Choroid plexus epithelial cell (primary cell): ENCODE measurements around the gene EXTL2.

Source experiments
- DNase-seq: peaks from one replicate; pipeline ENCODE4 v3.0.0-alpha.2; 2010; ENCODE audit warnings: low read depth
- H3K4me3 ChIP-seq: 2 replicates; pipeline ENCODE4 v1.5.1; 2011; ENCODE audit warnings: low read depth, mild to moderate bottlenecking, control low read depth, low read length, moderate library complexity
- TF ChIP-seq, protein P1 (sequence below): conservative IDR thresholded peaks from 2 replicates; pipeline ENCODE4 v1.5.1; 2011; ENCODE audit warnings: low read depth, mild to moderate bottlenecking, control low read depth, inconsistent platforms, low read length, moderate library complexity

The EXTL2 gene

DNA sequence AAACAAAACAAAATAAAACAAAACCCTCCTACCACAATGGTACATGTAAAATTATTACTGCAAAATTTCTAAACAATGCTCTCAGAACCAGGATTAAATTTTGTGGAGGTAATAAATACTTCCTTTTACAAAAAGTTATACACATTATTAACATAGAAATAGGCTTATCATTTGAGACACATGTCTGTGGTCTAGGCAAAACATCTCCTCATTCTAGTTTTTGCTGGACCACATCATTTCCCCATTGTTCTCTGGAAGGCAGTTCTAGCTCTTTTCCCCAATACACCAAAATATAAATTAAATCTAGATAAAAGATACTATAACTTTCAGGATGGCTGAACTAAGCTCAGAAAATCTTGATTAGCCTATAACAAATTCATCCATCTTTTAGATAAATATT lies 18.4 kb downstream of the EXTL2 start:
- no peak overlapping the region for H3K4me3 ChIP-seq
- no peak for DNase-seq
- TF ChIP-seq, protein P1, sequence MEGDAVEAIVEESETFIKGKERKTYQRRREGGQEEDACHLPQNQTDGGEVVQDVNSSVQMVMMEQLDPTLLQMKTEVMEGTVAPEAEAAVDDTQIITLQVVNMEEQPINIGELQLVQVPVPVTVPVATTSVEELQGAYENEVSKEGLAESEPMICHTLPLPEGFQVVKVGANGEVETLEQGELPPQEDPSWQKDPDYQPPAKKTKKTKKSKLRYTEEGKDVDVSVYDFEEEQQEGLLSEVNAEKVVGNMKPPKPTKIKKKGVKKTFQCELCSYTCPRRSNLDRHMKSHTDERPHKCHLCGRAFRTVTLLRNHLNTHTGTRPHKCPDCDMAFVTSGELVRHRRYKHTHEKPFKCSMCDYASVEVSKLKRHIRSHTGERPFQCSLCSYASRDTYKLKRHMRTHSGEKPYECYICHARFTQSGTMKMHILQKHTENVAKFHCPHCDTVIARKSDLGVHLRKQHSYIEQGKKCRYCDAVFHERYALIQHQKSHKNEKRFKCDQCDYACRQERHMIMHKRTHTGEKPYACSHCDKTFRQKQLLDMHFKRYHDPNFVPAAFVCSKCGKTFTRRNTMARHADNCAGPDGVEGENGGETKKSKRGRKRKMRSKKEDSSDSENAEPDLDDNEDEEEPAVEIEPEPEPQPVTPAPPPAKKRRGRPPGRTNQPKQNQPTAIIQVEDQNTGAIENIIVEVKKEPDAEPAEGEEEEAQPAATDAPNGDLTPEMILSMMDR: no peak

DNA sequence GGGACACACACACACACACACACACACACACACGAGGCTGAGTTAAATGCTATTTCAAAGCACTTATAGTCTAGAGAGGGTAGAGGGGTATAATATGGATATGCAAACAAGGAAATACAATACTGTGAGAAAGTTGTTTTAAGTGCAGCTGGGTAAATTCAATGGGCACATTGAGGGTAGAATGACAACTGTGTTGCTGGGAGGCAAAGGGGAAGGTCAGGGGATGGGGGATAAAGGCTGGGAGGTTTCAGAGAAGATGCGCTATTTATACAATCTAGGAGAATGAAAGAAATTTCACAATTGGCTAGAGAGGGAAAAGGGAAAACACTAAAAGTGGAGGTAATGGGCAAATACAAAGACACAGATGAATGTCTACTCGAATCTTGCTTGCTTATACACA lies 19.4 kb downstream of the EXTL2 start:
- H3K4me3 ChIP-seq: no peak overlapping the region
- TF ChIP-seq, protein P1: no peak
- DNase-seq: no peak

DNA sequence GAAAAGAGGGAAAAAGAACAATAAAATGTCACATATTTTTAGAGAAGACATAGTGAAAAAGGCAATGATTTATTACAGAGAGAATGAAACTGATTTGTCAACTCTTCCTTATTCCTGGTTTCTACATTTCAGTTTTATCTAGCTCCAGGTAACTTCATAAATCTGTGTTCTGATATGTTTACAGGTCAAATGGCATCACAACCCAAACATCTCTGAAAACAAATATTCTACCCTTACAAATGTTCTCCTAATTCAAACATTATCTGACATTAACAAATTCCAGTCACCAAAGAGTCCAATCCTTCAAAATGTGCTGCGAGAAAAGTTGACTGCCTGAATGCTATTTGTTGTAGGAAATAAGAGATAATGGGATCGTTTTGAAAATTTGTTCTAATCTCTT lies 20.2 kb downstream of the EXTL2 start:
- H3K4me3 ChIP-seq: no peak overlapping the region
- TF ChIP-seq, protein P1: no peak
- no peak for DNase-seq

DNA sequence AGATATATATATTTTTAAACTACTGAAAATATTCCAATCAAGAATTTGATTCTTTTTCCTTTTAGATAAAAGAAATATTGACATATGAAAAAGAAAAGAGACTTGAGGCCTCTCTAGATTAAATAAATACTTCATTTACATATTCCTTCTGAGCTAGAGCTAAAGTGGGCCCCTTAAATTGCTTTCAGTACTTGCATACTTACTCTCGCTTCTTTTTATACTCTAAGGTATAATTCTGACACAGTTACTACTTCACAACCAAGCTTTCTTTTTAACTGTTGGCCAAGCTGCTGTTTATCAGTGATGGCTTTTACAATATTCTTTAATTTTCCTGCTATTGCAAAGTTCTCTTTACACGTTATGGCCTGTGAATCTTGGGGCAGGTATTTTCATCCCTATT lies 24.6 kb downstream of the EXTL2 start:
- TF ChIP-seq, protein P1: no peak
- no peak for DNase-seq
- H3K4me3 ChIP-seq: no peak overlapping the region

- H3K4me3 ChIP-seq: peak overlapping the region; percentile 43
- peak; percentile 80 for DNase-seq
- TF ChIP-seq, protein P1: peak; percentile 54
Observed at GRCh38 chr1:100868364-100868995, 26.2 kb downstream of the EXTL2 start.

GRCh38 chr1:100866901-100867206 lies 27.8 kb downstream of the EXTL2 start:
- no peak for DNase-seq
- TF ChIP-seq, protein P1: no peak
- H3K4me3 ChIP-seq: no peak overlapping the region
